Smooth muscle cell (in vitro differentiated cells): ENCODE data around the gene BAG1. TPM values are rescaled to one million over a fixed set of nuclear protein-coding genes. Genes with fewer than 3 reads are reported as not detected.
A peak's percentile ranks its signal among the peaks of the same experiment; 100 is the strongest.

ENCODE experiments used
- DNase-seq: peaks from one replicate; lab custom pipeline; 2025; ENCODE audit not compliant: unreplicated experiment; lab: John Stamatoyannopoulos, UW
- H2AFZ ChIP-seq: fragments of 200-600 bp; sonication (generic); 2 replicates; pipeline ENCODE4 v1.6.0; 2016; ENCODE audit warnings: antibody characterized with exemption, low read depth, mild to moderate bottlenecking
- H3F3A ChIP-seq: fragments of 200-600 bp; sonication (generic); 2 replicates; pipeline ENCODE4 v1.6.0; 2017; ENCODE audit warnings: antibody characterized with exemption, low read depth
- H3K27ac ChIP-seq: fragments of 200-600 bp; sonication (generic); 2 replicates; pipeline ENCODE4 v1.5.1; 2016; ENCODE audit warnings: low read depth, mild to moderate bottlenecking
- H3K27me3 ChIP-seq: fragments of 200-600 bp; sonication (generic); 2 replicates; pipeline ENCODE4 v1.6.1; 2016; ENCODE audit warnings: low read depth, mild to moderate bottlenecking
- H3K36me3 ChIP-seq: fragments of 200-600 bp; sonication (generic); 2 replicates; pipeline ENCODE4 v1.5.1; 2016; ENCODE audit warnings: low read depth
- H3K4me1 ChIP-seq: fragments of 200-600 bp; sonication (generic); 2 replicates; pipeline ENCODE4 v1.5.1; 2016; ENCODE audit warnings: low read depth
- H3K4me2 ChIP-seq: fragments of 200-600 bp; sonication (generic); 2 replicates; pipeline ENCODE4 v1.6.0; 2016; ENCODE audit warnings: mild to moderate bottlenecking
- H3K4me3 ChIP-seq: fragments of 200-600 bp; sonication (generic); 2 replicates; pipeline ENCODE4 v1.5.1; 2016; ENCODE audit warnings: mild to moderate bottlenecking
- H3K79me2 ChIP-seq: fragments of 200-600 bp; sonication (generic); 2 replicates; pipeline ENCODE4 v1.6.0; 2016; ENCODE audit warnings: low read depth, mild to moderate bottlenecking
- H3K9ac ChIP-seq: fragments of 200-600 bp; sonication (generic); 2 replicates; pipeline ENCODE4 v1.6.0; 2016; ENCODE audit warnings: low read depth
- H3K9me3 ChIP-seq: fragments of 200-600 bp; sonication (generic); replicated peaks from 2 replicates; pipeline ENCODE4 v1.5.1; 2016; ENCODE audit warnings: low read depth
- H4K20me1 ChIP-seq: fragments of 200-600 bp; sonication (generic); 2 replicates; pipeline ENCODE4 v1.6.0; 2016; ENCODE audit warnings: low read depth
- WGBS: methylation state at CpG from one replicate; pipeline ENCODE4 v1.1.7; 2016; ENCODE audit warnings: low lambda C conversion rate; 5-methylcytosine and 5-hydroxymethylcytosine counted together
- polyA plus RNA-seq: library from polyadenylated mRNA; unstranded; fragments of >200 nt; fragmentation: Nextera tagmentation; extraction: Ambion mirVana; gene quantifications from 2 replicates; pipeline ENCODE4 v1.2.1, GENCODE V29; 2016
- total RNA-seq: library from RNA; depleted of rRNA; stranded (reverse); fragments of >200 nt; gene quantifications from 2 replicates; pipeline ENCODE4 v1.2.3, GENCODE V29; 2014
- TF ChIP-seq, protein P1 (sequence below): fragments of 200-600 bp; sonication (generic); IDR thresholded peaks from 2 replicates; pipeline ENCODE4 v1.5.1; 2017; ENCODE audit warnings: borderline replicate concordance, mild to moderate bottlenecking, antibody characterized with exemption; ENCODE audit not compliant: insufficient read depth, poor library complexity, severe bottlenecking

Gene BAG1
- total and polyA plus RNA-seq, 2 experiments from 2014 or later = 39.9 to 43.3 TPM

DNA sequence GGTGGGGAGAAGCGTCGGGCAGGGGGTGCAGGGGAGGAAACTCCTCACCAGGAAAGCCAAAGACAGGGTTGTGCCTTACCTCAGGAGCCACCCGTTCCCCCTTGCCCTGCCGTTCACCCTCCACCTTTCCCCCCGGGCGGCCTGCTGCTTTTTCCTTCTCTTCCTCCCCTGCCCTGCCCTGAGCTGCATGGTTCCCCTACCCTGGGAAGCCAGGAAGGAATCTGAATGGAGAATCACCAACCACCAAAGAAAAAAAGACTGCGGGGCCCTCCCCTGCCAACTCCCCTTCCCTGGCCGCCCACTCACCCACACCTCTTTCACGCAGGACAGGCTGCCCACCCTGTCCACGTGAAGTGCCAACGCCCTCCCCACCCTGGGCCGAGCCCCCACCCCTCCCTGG is 25.0 kb upstream of the BAG1 start:
- TF ChIP-seq, protein P1, sequence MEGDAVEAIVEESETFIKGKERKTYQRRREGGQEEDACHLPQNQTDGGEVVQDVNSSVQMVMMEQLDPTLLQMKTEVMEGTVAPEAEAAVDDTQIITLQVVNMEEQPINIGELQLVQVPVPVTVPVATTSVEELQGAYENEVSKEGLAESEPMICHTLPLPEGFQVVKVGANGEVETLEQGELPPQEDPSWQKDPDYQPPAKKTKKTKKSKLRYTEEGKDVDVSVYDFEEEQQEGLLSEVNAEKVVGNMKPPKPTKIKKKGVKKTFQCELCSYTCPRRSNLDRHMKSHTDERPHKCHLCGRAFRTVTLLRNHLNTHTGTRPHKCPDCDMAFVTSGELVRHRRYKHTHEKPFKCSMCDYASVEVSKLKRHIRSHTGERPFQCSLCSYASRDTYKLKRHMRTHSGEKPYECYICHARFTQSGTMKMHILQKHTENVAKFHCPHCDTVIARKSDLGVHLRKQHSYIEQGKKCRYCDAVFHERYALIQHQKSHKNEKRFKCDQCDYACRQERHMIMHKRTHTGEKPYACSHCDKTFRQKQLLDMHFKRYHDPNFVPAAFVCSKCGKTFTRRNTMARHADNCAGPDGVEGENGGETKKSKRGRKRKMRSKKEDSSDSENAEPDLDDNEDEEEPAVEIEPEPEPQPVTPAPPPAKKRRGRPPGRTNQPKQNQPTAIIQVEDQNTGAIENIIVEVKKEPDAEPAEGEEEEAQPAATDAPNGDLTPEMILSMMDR = no peak
- no peaks in the 10 kb centered on the region for H3K27me3 ChIP-seq
- peak overlapping the region; percentile 99 for H3K9ac ChIP-seq
- DNase-seq = no peak
- peak overlapping the region; percentile 100 for H3K27ac ChIP-seq
- H3F3A ChIP-seq = no peaks in the 10 kb centered on the region
- no peaks in the 10 kb centered on the region for H4K20me1 ChIP-seq
- H2AFZ ChIP-seq = no peak overlapping the region
- H3K36me3 ChIP-seq = no peaks in the 10 kb centered on the region
- peak overlapping the region; percentile 85 for H3K4me2 ChIP-seq
- H3K4me1 ChIP-seq = peaks cover 2% of the 10 kb centered on the region
- no peaks in the 10 kb centered on the region for H3K9me3 ChIP-seq
- peak overlapping the region; percentile 65 for H3K4me3 ChIP-seq
- 32% methylated on average over 8 of the region's 12 CpGs for WGBS
- H3K79me2 ChIP-seq = peaks cover 36% of the 10 kb centered on the region

DNA sequence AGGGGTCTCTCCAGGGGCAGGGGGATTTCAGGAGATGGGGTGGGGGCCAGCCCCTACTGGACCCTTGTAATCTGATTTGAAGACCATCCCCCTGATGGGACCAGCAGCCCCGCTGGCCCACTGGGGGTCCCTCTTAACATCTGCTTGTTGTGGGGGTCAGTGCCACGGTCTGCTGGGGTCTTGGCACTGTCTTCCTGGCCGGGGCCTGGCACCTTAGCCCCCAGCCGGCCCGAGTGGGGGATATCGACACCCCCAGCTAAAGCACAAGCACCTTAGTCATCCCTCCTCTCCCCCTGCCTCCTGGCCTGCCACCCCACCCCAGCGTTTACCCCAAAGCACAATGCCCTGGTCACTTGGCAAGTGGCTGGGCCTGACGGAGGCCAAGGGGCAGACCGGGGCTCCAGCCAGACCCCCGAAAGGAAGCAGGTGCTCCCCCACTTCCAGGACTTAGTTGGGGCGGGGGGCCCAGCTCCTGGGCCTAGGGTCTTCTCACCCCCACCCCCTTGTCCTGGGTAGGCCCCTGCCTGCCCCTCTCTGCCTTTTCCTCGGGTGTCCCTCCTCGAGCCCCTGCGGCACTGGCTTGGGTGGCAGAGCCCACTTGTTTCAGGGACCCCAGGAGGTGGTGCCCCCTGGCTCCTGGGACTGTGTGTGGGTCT is 24.4 kb upstream of the BAG1 start:
- H3K36me3 ChIP-seq = no peaks in the 10 kb centered on the region
- H3F3A ChIP-seq = no peaks in the 10 kb centered on the region
- peak overlapping the region; percentile 100 for H3K27ac ChIP-seq
- no peak overlapping the region for H2AFZ ChIP-seq
- no peak for DNase-seq
- H3K4me3 ChIP-seq = no peak overlapping the region
- peaks cover 30% of the 10 kb centered on the region for H3K79me2 ChIP-seq
- no peaks in the 10 kb centered on the region for H4K20me1 ChIP-seq
- H3K4me2 ChIP-seq = peak overlapping the region; percentile 85
- H3K27me3 ChIP-seq = no peaks in the 10 kb centered on the region
- no peaks in the 10 kb centered on the region for H3K9me3 ChIP-seq
- H3K4me1 ChIP-seq = peaks cover 2% of the 10 kb centered on the region
- peak overlapping the region; percentile 99 for H3K9ac ChIP-seq
- TF ChIP-seq, protein P1 = no peak
- 98% methylated on average over 12 of the region's 14 CpGs for WGBS

DNA sequence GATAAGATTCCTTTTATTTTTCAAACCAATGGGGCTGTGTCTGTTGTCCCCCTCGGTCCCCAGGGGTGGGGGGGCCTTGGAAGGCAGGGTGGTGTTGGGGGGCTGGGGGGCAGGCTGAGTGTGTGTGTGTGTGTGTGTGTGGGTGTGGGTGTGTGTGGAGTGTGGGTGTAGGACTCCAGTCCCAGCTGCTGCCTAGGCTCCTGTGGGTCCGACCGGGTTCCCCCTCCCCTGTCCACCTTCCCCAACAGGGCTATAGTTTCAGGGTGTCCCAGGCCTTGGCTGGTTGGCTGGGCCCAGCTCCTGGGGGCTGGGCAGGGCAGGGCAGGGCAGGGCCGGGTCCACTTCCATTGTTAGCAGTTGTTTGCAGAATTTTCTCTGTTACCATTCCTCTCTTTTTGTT is 23.7 kb upstream of the BAG1 start:
- WGBS = 94% methylated on average over 4 of the region's 4 CpGs

More for the DNA sequence above, 23.7 kb upstream of the BAG1 start:
- peaks cover 2% of the 10 kb centered on the region for H3K36me3 ChIP-seq
- no peaks in the 10 kb centered on the region for H3K27me3 ChIP-seq
- peaks cover 2% of the 10 kb centered on the region for H3K4me1 ChIP-seq
- H3K9me3 ChIP-seq = no peaks in the 10 kb centered on the region
- no peaks in the 10 kb centered on the region for H4K20me1 ChIP-seq
- no peak for DNase-seq
- no peaks in the 10 kb centered on the region for H3F3A ChIP-seq
- no peak overlapping the region for H2AFZ ChIP-seq
- no peak overlapping the region for H3K9ac ChIP-seq
- TF ChIP-seq, protein P1 = no peak
- peaks cover 23% of the 10 kb centered on the region for H3K79me2 ChIP-seq
- peak overlapping the region; percentile 100 for H3K27ac ChIP-seq
- no peak overlapping the region for H3K4me3 ChIP-seq
- H3K4me2 ChIP-seq = no peak overlapping the region
